Measurements from ENCODE around the gene SNX8.
"Not testable (repeated sequence)": the region's sequence is repeated elsewhere in the genome, so short reads cannot be mapped to it uniquely, and the experiment has no call there.

SNX8 gene

GRCh38 chr7:2350861-2351260 is 36.6 kb upstream of the SNX8 start:
- TF ChIP-seq CTCF (IDR thresholded peaks at IDR 0.05; ENCODE audit: low read depth, low read length) = no peak
- H3K4me3 ChIP-seq (replicated peaks in 1 of 2; ENCODE audit: low read depth in 2 of 2, low read length in 2 of 2) = no peak overlapping the region
- no peak for DNase-seq (ENCODE audit: low read depth in 2 of 2)

- TF ChIP-seq CTCF (IDR thresholded peaks at IDR 0.05; ENCODE audit: low read depth, low read length) = no peak
- DNase-seq (ENCODE audit: low read depth in 2 of 2) = no peak
- H3K4me3 ChIP-seq (replicated peaks in 1 of 2; ENCODE audit: low read depth in 2 of 2, low read length in 2 of 2) = no peak overlapping the region
These were observed 35.8 kb upstream of the SNX8 start for GRCh38 chr7:2350055-2350454.

GRCh38 chr7:2347351-2348063 is 33.3 kb upstream of the SNX8 start:
- not testable (repeated sequence) for H3K4me3 ChIP-seq (replicated peaks in 1 of 2; ENCODE audit: low read depth in 2 of 2, low read length in 2 of 2); DNase-seq (ENCODE audit: low read depth in 2 of 2)

- no peak overlapping the region for H3K4me3 ChIP-seq (replicated peaks in 1 of 2; ENCODE audit: low read depth in 2 of 2, low read length in 2 of 2)
- DNase-seq (ENCODE audit: low read depth in 2 of 2) = no peak
- no peak for TF ChIP-seq CTCF (IDR thresholded peaks at IDR 0.05; ENCODE audit: low read depth, low read length)
These were observed 22.5 kb upstream of the SNX8 start for GRCh38 chr7:2336626-2337299.

- DNase-seq (ENCODE audit: low read depth in 2 of 2); H3K4me3 ChIP-seq (replicated peaks in 1 of 2; ENCODE audit: low read depth in 2 of 2, low read length in 2 of 2): not testable (repeated sequence)
These were observed 18.5 kb upstream of the SNX8 start for GRCh38 chr7:2332606-2333231.

GRCh38 chr7:2331707-2332106 is 17.5 kb upstream of the SNX8 start:
- DNase-seq (ENCODE audit: low read depth in 2 of 2) = no peak
- no peak overlapping the region for H3K4me3 ChIP-seq (replicated peaks in 1 of 2; ENCODE audit: low read depth in 2 of 2, low read length in 2 of 2)
- no peak for TF ChIP-seq CTCF (IDR thresholded peaks at IDR 0.05; ENCODE audit: low read depth, low read length)

- H3K4me3 ChIP-seq (replicated peaks in 1 of 2; ENCODE audit: low read depth in 2 of 2, low read length in 2 of 2) = no peak overlapping the region
- TF ChIP-seq CTCF (IDR thresholded peaks at IDR 0.05; ENCODE audit: low read depth, low read length) = no peak
- DNase-seq (ENCODE audit: low read depth in 2 of 2) = no peak
These were observed 16.3 kb upstream of the SNX8 start for GRCh38 chr7:2330493-2330892.
